ENCODE results near the gene GJC2.

The GJC2 gene

DNA sequence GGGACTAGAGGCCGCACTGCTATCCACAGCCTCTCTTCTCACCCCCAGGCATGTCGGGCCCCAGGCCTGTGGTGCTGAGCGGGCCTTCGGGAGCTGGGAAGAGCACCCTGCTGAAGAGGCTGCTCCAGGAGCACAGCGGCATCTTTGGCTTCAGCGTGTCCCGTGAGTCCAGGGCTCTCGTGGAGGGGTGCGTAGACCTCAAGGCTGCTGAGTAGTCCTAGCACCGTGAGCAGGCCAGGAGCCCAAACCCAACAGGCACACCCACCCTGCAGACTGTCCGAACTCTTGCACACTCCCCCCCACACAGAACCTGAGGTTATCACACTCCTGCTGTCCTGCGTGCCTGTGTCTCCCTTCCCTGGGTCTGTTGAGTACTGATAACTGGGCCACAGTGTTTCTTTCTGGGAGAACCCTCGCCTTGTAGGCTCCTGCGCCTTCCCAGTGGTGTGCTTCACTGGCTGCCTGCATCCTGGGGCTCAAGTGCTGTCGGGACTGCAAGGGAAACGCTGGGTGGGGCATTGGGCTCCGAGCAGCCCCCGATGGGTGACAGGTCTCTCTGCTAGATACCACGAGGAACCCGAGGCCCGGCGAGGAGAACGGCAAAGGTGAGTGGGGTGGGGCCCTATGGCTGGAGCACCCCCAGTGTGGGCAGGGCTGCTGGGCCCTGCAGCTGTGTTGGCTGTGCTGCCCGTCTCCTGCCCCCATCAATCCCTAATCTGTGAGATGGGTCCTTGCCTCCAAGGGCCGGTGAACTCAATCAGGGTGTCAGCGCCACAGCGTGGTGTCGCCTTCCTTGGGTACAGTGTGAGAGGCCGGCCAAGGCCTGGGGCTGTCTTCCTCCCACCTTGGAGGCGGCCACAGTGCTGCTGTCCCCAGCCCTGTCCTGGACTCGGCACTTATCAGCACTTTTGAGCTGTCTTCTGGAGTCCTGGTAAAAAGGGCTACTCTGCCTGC, 4.0 kb upstream of the GJC2 start:
- peak; percentile 79 for DNase-seq (ENCODE audit: low spot score)

DNA sequence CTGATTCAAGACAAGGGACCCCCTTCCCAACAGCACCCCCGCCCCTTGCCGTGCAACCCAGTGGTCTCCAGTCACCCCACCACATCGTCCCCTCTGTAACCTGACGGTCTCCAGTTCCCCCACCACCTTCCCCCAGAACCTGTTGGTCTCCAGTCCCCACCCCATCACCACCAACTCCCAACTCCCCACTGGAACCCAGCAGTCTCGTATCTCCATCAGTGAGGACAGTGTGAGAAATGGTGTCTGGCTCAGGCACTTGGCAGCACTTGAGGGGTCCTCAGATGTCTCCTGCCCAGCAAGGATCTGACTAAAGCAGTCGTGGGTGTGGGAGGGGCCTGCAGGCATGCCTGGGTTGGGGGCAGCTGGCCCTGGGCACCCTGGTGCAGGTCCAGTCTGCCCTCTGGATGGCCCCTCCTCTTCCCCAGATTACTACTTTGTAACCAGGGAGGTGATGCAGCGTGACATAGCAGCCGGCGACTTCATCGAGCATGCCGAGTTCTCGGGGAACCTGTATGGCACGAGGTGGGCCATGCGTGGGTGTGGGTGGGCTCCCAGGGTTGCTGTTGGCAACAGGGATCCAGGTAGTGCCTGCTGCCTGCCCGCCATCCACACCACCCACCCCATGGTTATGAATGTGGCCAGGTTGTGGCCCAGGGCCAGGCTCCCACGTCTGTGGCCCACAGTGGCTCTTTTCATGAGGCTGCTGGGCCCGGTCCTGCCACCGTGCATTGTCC, 3.1 kb upstream of the GJC2 start:
- no peak for DNase-seq (ENCODE audit: low spot score)

DNA sequence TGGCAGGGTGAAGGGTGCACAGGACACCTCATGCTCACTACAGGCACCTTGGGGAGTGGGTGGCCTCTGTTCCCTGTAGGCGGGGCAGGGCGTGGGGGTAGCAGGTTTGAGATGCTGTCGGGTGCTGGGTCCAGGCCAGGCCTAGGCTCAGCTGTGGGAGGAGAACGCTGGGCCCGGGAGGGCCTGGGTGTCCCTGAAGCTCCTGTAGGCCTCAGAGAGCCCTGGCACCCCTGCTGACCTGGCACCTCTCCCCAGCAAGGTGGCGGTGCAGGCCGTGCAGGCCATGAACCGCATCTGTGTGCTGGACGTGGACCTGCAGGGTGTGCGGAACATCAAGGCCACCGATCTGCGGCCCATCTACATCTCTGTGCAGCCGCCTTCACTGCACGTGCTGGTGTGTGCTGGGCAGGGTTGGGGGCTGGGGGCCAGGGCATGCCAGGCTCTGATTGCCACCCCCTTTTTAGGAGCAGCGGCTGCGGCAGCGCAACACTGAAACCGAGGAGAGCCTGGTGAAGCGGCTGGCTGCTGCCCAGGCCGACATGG, 2.5 kb upstream of the GJC2 start:
- no peak for DNase-seq (ENCODE audit: low spot score)

DNA sequence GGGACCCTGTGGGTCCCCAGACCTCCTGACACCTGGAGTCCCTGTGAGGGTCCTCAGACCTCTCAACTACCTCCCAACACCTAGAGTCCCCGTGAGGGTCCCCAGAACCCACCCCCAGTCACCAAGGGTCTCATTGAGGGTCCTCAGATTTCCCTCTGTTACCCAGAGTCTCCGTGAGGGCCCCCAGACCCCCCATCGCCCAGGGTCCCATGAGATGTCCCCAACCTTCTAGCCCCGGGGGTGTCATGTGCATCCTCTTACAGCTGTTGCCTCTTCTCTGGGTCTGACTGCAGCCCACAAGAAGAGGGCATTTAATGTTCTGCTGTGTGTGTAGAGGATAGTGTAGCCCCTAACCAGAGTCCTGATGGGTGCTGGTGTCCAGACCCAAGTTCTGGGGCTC, 2.0 kb upstream of the GJC2 start:
- DNase-seq (ENCODE audit: low spot score): no peak

DNA sequence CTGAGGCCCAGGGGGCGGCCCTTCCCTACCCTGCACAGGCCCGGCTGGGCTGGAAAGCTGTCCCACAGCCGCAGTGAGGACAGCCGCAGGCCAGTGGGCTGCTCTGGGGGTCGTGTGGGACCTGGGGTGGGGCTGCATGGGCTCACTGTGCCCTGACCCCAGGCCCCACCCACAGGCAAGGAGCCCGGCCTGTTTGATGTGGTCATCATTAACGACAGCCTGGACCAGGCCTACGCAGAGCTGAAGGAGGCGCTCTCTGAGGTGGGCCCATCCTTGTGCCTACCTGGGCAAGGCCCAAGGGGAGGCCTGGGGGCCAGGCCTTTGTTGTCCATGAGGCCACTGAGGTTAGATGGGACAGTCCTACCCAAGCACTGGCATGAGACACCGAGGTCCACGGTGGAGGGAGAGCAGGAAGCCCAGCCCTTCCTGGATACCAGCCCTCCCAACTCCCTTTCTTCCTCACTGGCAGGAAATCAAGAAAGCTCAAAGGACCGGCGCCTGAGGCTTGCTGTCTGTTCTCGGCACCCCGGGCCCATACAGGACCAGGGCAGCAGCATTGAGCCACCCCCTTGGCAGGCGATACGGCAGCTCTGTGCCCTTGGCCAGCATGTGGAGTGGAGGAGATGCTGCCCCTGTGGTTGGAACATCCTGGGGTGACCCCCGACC, 1.4 kb upstream of the GJC2 start:
- DNase-seq (ENCODE audit: low spot score): no peak

DNA sequence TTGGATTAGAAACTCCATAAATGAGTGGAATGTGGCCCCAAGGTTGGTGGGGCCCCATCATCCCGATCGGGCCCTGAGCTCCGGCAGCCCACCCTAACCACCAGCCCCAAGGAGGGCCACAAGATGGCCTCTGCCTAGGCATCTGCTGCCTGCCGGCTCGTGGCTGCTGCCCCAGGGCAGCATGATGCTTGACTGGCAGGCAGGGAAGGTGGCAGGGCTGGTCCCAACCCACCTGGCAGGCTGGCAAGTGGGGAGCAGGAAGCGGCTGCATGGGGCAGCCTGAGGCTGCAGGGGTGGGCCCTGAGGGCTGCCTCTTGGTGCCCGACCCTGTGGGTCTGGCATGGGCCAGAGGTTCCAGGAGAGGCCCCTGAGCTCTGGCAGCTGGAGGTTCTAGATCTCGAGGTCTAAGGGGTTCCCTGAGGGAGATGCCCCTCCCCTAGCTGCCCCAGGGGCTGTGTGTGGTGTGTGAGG, 760 bp upstream of the GJC2 start:
- no peak for DNase-seq (ENCODE audit: low spot score)

DNA sequence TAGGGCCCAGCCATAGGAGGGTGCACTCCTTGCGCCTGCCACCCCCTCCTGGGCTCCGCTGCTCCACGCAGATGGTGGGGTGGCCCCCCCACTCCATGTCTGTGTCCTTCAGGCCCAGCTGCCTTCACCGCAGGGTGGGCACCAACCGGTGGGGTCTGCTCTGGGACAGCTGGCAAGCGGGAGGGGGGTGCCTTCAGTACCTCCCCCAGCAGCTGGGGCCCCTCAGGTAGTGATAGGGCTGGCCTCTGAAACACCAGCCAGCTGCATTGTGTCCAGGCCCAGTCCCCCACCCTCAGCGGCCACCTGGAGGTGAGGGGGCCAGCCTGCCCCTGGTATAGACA, 360 bp downstream of the GJC2 start:
- no peak for DNase-seq (ENCODE audit: low spot score)

DNA sequence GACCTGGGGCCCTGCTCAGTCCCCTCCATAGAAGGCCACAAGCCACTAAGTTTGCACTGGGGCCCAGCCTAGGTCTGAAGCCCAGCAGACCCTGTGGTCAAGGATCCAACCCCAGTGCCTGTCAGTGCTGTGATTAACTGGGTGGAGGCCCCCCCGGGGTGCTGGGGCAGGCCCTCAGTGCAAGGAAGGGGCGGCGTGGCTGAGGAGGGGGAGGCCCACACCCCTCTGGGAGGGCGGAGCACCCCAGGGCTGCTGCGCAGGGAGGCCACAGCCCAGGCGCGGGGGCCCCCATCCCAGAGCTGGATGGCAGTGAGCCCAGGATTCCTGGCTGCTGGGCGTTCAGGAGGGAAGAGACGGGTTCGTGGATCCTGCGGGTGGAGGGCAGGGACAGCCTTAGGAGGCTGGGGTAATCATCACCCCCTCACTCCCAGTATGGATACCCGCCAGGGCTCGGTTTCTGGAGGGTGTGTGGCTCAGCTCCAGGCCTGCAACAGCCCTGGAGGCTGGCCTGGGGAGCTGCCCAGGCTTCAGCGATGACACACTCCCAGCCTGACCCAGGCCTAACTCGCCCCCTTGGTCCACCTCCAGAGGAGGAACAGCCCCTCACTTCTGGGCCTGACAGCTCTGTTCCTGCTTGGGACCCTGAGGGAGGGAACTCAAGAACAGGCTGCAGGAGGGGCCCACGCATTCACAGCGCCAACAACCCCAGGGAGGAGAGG, 890 bp downstream of the GJC2 start:
- no peak for DNase-seq (ENCODE audit: low spot score)

DNA sequence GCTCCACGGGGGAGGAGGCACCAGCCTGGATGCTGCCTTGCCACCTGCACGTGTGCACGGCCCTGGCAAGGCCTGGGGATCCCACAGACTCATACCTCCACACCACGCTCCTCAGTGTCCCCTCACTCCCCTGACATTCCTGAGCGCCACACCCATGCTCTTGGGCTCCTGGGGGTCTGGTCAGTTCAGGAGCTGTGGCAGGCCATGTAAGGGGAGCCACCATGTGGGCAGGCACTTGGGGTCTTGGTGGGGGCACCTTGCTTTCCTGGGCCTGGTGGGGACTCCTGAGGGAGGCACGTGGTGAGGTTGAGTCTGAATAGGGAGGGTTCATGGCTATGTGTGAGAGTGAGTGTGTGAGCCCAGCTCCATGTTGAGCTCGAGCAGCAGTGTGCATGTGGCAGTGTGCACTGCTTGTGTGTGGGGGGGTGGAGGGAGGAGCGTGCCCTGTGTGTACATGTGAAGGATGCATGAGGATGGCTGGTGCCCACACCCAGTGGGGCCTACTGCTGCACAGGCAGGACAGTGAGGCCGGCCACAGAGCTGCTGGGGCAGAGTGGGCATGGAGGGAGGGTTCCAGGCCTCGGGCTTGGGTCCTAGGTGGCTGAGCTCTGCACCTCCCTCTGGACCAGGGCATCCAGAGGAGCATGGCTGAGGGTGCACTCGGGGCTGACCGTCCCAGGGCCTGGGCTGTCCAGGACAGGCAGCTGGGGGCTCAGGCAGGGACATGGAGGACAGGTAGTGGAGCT, 1.6 kb downstream of the GJC2 start:
- no peak for DNase-seq (ENCODE audit: low spot score)

DNA sequence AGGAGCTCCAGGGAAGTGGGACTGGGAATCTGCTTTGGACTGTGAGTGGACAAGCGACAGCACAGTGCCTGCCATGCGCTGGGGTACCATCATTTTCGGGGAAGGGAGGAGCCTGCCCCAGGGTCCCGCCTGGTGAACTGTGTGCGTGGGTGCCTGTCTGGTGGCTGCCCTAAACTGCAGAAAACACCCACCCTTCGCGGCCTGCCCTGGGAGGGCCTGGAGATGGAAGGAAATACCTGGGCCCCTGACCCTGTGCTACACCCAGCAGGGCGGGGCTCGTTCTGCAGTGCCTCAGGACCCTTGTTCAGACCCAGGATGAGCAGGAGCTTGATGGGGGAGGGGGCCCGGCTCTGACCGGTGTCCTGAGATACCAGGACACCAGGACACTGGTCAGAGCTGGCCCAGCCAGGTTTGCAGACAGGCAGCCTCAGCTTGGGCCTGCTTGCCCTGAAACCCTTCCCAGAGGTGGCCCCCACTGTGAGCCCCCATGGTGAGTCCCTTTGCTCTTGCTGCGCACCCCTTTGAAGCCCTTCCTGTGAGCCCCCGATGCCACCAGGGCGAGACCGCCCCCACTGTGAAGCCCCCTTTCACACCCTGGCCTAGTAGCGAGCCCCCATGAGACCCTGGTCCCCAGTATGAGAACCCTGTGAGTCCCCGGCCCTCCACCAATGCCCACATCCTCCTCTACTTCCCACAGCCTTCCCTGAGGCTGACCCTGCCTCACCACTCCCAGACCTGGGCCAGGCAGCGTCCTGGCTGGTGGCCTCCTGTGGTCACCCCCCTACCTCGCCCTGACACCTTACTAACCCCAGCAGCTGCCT, 2.6 kb downstream of the GJC2 start:
- no peak for DNase-seq (ENCODE audit: low spot score)

DNA sequence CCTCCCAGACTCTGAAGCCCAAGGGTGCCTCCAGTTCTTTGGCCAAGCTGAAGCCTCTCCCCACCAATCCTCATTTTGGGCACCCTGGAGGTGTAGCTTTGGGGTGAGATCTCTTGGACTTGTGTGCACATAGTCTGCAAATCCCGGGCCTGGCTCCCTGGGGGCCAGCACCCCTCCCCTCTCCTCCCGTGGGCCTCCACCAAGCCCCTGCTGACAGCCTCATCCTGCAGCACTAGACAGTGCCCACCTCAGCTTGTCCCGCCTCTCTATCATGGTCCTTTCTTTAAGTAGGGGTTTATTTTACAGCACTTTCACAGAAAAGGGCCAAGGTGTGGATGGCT, 3.2 kb downstream of the GJC2 start:
- DNase-seq (ENCODE audit: low spot score): no peak

DNA sequence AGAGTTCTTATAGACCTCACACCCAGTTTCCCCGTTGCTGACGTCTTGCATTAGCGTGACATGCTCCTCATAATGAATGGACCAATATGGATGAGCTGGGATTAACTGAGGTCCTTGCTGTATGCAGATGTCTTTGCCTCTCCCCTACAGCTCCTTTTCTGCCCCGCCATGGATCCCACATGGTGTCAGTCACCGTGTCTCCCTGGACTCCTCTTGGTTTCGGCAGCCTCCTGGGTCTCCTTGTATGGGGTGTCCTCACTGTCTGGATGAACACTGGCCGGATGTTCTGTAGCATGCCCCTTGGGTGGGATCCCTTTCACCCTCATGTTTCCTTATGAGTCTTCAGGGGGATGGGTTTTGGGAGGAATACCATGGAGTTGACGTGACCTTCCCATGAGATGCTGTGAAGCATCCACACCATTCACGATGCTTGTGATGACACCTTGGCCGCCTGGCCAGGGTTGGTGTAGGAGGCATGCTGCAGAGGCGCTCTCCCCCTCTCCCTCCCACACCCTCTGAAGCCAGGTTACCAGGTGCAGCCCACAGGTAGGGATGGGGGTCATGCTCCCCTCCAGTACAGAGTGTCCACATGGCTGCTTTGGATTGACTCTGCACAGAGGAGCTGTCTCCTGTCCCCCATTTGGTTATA, 4.4 kb downstream of the GJC2 start:
- DNase-seq (ENCODE audit: low spot score): no peak

DNA sequence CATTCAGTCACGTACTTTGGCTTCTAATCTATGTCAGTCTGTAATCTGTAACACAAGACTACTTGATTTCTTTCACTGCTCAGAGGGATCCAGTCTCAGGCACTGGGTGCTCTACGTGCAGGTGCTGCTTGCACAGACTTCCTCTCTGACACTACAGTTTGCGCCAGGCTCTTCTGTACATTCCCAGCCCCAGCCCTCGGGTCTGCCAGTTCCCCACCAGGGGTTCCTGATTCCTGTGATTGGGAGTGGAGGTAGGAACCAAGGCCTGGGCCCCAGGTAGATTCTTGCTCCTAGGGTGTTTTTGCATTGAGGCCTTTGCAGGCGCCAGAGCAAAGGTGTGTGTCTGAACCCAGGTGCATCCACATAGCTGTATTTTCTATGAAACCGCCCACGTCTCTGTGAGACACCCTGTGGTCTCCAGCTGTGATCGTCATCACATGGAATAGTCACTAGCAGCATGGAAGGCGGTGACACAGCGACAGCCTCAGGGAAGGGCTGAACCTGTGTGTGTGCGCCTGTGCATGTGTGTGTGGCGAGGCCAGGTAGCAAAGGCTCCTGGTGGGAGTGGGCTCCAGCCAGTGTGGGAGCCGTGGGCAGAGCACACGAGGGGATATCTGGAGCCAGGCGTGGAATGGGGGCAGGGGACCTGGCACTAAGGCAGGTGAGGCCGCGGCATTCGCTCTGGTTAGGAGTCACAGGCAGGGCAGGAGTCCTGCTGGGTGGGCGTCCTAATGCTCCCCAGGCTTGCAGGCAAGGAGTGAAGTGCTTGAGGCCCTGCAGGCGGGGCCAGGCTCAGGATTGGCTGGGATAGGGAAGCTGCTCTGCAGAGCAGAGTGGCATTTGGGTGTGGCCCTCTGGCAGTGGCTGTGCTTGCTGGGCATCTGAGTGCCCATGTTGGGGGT, 5.2 kb downstream of the GJC2 start:
- DNase-seq (ENCODE audit: low spot score): no peak

DNA sequence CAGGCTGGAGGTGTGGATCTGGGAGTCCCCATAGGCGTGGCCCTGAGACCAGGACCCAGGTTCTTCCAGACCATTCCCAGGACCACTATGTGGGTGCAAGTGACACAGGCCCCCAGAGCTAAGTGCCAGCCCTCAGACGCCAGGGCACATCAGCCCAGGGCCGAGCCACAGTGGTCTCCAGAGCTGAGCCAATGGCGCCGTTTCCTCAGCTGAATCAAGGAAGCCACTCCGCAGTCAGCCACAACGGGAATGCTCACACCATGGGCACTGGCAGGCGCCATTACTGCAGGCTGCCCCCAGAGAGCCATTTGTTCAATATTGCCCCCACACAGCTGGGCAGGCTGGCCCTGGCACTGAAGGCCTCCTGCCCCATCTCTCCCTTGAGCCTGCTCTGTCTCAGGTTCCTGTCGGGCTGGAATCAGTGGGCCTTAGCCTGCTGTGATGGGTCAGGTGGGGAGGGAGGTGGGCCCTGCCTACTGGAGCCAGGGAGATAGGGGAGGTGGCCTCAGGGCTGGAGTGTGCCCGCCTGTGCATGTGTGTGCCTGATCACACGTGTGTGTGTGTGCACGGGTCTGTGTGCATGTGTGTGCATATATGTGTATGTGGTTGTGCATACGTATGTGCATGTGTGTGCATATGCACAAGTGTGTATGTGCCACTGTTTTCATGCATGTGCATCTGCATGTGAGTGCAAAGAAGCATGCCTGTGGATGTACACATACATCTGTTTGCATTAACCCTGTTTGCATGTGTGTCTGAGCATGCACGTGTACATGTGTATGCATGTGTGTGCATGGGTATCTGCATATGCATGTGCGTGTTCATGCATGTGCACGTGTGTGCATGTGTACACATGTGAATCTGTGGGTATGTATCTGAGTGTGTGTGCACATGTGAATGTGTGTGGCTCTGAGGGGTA, 6.1 kb downstream of the GJC2 start:
- DNase-seq (ENCODE audit: low spot score): no peak

DNA sequence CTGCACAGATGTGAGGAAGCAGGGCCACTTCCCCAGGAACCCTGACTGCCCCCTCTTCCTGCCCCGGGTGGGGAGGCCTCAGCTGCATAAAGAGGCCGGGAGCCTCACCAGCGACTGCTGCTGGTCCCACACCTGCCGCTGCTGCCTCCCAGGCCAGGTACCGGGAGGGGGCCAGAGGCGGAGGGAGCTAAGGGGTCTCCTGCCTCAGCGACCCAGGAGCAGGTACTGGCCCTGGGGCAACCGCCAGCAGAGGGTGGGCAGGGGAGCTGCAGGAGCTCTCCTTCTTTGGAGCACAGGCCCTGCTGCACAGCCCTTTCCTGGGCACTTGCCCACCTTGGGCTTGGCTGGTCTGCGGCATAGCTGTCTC, 6.8 kb downstream of the GJC2 start:
- no peak for DNase-seq (ENCODE audit: low spot score)

DNA sequence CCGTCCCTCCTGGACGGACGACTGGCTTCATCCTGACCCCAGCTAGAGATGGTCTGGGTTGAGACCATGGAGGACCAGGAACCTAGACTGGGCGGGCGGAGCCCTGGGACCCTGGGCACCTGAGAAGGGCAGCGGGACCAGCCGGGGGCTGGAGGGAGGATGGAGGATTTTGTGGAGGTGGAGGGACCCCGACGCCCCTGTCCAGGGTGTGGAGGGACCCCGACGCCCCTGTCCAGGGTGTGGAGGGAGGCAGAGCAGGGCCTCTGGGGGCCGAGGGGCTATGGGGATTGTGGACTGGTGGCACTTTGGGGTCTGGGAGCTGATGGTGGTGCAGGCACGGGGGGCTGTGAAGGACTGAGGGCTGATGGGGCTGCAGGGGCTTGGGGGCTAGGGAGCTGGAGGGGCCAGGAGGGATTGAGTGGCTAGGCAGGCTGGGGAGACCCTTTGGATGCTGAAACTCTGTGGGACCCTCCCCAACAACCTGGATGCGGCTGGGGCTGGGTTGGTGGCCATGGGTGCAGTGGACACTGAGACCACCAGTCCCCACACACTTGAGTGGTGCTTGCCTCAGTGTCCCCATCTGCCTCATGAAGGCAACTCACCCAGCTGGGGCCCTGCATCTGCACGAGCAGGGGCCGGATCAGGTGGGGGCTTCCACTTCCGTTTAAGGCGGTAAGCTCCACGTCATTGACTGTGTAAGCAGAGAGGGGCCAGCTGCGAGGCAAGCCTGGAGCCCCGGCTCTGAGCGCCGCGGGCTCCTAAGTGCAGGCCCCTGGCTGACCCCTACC, 7.4 kb downstream of the GJC2 start:
- DNase-seq (ENCODE audit: low spot score): no peak

DNA sequence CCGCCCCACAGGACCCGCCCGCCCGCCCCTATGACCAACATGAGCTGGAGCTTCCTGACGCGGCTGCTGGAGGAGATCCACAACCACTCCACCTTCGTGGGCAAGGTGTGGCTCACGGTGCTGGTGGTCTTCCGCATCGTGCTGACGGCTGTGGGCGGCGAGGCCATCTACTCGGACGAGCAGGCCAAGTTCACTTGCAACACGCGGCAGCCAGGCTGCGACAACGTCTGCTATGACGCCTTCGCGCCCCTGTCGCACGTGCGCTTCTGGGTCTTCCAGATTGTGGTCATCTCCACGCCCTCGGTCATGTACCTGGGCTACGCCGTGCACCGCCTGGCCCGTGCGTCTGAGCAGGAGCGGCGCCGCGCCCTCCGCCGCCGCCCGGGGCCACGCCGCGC, 8.0 kb downstream of the GJC2 start:
- no peak for DNase-seq (ENCODE audit: low spot score)
